DOHH2 (cell line): Measurements from ENCODE around the gene ATP6V0D1.

ENCODE experiments used
- H3F3A ChIP-seq: fragments of 200-600 bp; sonication (generic), shearing (Covaris generic); 2 replicates; pipeline ENCODE4 v1.6.0; 2016; ENCODE audit warnings: antibody characterized with exemption, mild to moderate bottlenecking; ENCODE audit not compliant: control insufficient read depth, insufficient read depth
- H3K27ac ChIP-seq: fragments of 200-600 bp; sonication (generic); 2 replicates; pipeline ENCODE4 v1.5.1; 2014; ENCODE audit warnings: low read depth, mild to moderate bottlenecking, low read length, moderate library complexity
- H3K27me3 ChIP-seq: fragments of 200-600 bp; sonication (generic); 2 replicates; pipeline ENCODE4 v1.6.1; 2014; ENCODE audit warnings: mild to moderate bottlenecking, low read length, mixed read lengths; ENCODE audit not compliant: control insufficient read depth
- H3K36me3 ChIP-seq: fragments of 200-600 bp; sonication (generic); 2 replicates; pipeline ENCODE4 v1.6.1; 2014; ENCODE audit warnings: mild to moderate bottlenecking, low read length, moderate library complexity, mixed read lengths; ENCODE audit not compliant: control insufficient read depth
- H3K4me1 ChIP-seq: fragments of 200-600 bp; sonication (generic); 2 replicates; pipeline ENCODE4 v1.6.1; 2014; ENCODE audit warnings: mild to moderate bottlenecking, low read length, mixed read lengths; ENCODE audit not compliant: control insufficient read depth
- H3K4me2 ChIP-seq: fragments of 200-600 bp; sonication (generic); 2 replicates; pipeline ENCODE4 v1.6.0; 2014; ENCODE audit warnings: mild to moderate bottlenecking, low read length, moderate library complexity
- H3K4me3 ChIP-seq: fragments of 200-600 bp; sonication (generic); 2 replicates; pipeline ENCODE4 v1.5.1; 2014; ENCODE audit warnings: mild to moderate bottlenecking, low read length, mixed read lengths
- H3K79me2 ChIP-seq: fragments of 200-600 bp; sonication (generic); 2 replicates; pipeline ENCODE4 v1.6.1; 2014; ENCODE audit warnings: mild to moderate bottlenecking, low read length, mixed read lengths; ENCODE audit not compliant: control insufficient read depth
- H3K9me2 ChIP-seq: fragments of 200-600 bp; sonication (generic); replicated peaks from 2 replicates; pipeline ENCODE4 v1.6.1; 2014; ENCODE audit warnings: mild to moderate bottlenecking, low read length, mixed read lengths; ENCODE audit not compliant: control insufficient read depth
- H3K9me3 ChIP-seq: fragments of 200-600 bp; sonication (generic); 2 replicates; pipeline ENCODE4 v1.6.1; 2014; ENCODE audit warnings: antibody characterized with exemption, low read length, mixed read lengths; ENCODE audit not compliant: control insufficient read depth, insufficient read depth
- H4K20me1 ChIP-seq: fragments of 200-600 bp; sonication (generic); 2 replicates; pipeline ENCODE4 v1.6.0; 2014; ENCODE audit warnings: low read depth, mild to moderate bottlenecking, antibody characterized with exemption, low read length, moderate library complexity; ENCODE audit not compliant: control insufficient read depth, insufficient read depth
- EZH2phosphoT487 ChIP-seq: fragments of 200-600 bp; sonication (generic); IDR thresholded peaks from 2 replicates; pipeline ENCODE4 v1.6.1; 2017; ENCODE audit warnings: borderline replicate concordance, mild to moderate bottlenecking, antibody characterized with exemption, low read length, moderate library complexity, mixed read lengths
- TF ChIP-seq, protein P1 (sequence below): fragments of 200-600 bp; sonication (generic); IDR thresholded peaks from one replicate; pipeline ENCODE4 v1.5.1; 2014; ENCODE audit warnings: antibody characterized with exemption, mild to moderate bottlenecking, low read depth, low read length; ENCODE audit not compliant: poor library complexity, severe bottlenecking

ATP6V0D1 gene

DNA sequence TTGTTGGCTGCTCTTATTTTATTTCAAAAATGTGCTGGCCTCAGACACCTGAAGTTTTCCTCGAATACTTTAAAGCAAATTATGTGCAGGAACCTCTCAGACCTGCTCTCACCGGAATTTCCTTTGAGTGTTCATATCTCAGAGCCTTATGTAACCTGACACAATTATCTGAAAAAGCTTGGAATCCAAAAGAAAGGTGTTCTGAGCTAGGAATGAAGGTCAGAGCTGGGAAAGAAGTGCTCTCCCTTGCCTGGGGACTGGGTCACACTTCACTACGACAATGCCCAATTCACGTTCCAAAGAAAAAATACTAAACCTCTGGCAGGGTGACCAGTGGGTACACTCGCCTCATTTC lies 56.7 kb downstream of the ATP6V0D1 start:
- H3K9me2 ChIP-seq, result no peaks in the 10 kb centered on the region
- no peak for TF ChIP-seq EZH2phosphoT487
- TF ChIP-seq, protein P1, sequence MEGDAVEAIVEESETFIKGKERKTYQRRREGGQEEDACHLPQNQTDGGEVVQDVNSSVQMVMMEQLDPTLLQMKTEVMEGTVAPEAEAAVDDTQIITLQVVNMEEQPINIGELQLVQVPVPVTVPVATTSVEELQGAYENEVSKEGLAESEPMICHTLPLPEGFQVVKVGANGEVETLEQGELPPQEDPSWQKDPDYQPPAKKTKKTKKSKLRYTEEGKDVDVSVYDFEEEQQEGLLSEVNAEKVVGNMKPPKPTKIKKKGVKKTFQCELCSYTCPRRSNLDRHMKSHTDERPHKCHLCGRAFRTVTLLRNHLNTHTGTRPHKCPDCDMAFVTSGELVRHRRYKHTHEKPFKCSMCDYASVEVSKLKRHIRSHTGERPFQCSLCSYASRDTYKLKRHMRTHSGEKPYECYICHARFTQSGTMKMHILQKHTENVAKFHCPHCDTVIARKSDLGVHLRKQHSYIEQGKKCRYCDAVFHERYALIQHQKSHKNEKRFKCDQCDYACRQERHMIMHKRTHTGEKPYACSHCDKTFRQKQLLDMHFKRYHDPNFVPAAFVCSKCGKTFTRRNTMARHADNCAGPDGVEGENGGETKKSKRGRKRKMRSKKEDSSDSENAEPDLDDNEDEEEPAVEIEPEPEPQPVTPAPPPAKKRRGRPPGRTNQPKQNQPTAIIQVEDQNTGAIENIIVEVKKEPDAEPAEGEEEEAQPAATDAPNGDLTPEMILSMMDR, result no peak
- H3K4me3 ChIP-seq, result no peak overlapping the region
- H4K20me1 ChIP-seq, result no peaks in the 10 kb centered on the region
- H3K4me2 ChIP-seq, result no peak overlapping the region
- no peaks in the 10 kb centered on the region for H3K36me3 ChIP-seq
- H3K27me3 ChIP-seq, result peaks cover 30% of the 10 kb centered on the region
- no peaks in the 10 kb centered on the region for H3K9me3 ChIP-seq
- H3K79me2 ChIP-seq, result no peaks in the 10 kb centered on the region
- H3K4me1 ChIP-seq, result peaks cover 4% of the 10 kb centered on the region; the same call in 1 of the 2 replicates
- no peak overlapping the region for H3K27ac ChIP-seq
- H3F3A ChIP-seq, result no peaks in the 10 kb centered on the region

DNA sequence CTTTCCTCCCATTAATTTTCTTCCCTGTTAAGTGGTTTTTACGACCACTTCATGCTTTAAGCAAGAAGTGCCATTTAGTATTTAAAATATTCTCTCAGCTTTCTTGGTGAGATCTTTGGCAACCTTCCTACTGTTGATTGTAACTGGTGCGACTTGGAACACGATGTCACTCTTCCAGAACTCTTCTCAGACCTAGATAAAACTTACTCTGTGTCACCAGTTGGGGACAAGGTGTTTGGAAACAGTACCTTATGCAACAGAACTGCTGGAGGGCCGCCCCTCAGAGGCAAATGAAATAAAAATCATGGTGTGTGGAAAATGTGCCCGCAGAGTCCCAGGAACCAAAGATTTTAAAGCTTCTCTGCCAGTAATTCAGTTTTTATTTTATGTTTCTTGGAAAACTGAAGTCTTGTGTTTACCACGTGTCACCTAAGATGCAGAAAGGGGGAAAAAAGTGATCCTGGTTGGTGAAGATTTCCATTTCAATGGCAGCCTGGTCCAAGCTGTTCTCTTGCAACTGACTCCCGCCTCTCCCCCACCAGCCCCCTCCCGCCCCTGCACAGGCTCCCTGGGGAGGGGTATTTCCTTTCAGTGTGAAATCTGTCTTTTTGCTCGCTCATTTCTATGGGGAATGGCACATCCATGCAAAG lies 57.2 kb downstream of the ATP6V0D1 start:
- Histone ChIP-seq H3K27ac (no peak overlapping the region), H3F3A (no peaks in the 10 kb centered on the region), H3K27me3 (peaks cover 25% of the 10 kb centered on the region), H3K36me3 (no peaks in the 10 kb centered on the region), H3K4me3 (no peak overlapping the region), H3K4me2 (no peak overlapping the region), H3K9me2 (no peaks in the 10 kb centered on the region), H3K4me1 (peaks cover 4% of the 10 kb centered on the region; the same call in 1 of the 2 replicates), H3K79me2 (no peaks in the 10 kb centered on the region), H4K20me1 (no peaks in the 10 kb centered on the region), H3K9me3 (no peaks in the 10 kb centered on the region)
- TF ChIP-seq, protein P1, result no peak
- no peak for TF ChIP-seq EZH2phosphoT487

DNA sequence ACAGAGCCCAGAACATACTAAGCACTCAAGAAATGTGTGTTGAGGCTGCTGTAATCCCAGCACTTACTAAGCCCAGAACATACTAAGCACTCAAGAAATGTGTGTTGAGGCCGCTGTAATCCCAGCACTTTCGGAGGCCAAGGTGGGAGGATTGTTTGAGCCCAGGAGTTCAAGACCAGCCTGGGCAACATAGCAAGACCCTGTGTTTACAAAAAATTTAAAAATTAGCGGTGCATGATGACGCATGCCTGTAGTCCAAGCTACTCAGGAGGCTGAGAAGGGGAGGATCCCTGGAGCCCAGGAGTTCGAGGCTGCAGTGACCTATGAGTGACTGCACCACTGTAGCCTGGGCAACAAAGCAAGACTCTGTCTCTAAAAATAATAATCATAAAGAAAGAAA lies 57.9 kb downstream of the ATP6V0D1 start:
- Histone ChIP-seq H3K27ac (no peak overlapping the region), H3K9me2 (no peaks in the 10 kb centered on the region), H4K20me1 (no peaks in the 10 kb centered on the region), H3F3A (no peaks in the 10 kb centered on the region), H3K4me2 (no peak overlapping the region), H3K27me3 (peaks cover 23% of the 10 kb centered on the region), H3K4me1 (peaks cover 4% of the 10 kb centered on the region; the same call in 1 of the 2 replicates), H3K9me3 (no peaks in the 10 kb centered on the region), H3K79me2 (no peaks in the 10 kb centered on the region), H3K36me3 (no peaks in the 10 kb centered on the region), H3K4me3 (no peak overlapping the region)
- TF ChIP-seq, protein P1, result no peak
- no peak for TF ChIP-seq EZH2phosphoT487
